ENCODE measurements around the gene MYBPC2.

- TF ChIP-seq, protein P1, sequence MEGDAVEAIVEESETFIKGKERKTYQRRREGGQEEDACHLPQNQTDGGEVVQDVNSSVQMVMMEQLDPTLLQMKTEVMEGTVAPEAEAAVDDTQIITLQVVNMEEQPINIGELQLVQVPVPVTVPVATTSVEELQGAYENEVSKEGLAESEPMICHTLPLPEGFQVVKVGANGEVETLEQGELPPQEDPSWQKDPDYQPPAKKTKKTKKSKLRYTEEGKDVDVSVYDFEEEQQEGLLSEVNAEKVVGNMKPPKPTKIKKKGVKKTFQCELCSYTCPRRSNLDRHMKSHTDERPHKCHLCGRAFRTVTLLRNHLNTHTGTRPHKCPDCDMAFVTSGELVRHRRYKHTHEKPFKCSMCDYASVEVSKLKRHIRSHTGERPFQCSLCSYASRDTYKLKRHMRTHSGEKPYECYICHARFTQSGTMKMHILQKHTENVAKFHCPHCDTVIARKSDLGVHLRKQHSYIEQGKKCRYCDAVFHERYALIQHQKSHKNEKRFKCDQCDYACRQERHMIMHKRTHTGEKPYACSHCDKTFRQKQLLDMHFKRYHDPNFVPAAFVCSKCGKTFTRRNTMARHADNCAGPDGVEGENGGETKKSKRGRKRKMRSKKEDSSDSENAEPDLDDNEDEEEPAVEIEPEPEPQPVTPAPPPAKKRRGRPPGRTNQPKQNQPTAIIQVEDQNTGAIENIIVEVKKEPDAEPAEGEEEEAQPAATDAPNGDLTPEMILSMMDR (IDR thresholded peaks at IDR 0.05) = no peak
- no peak for TF ChIP-seq POLR2A (IDR thresholded peaks at IDR 0.05)
- TF ChIP-seq POLR2AphosphoS5 (IDR thresholded peaks at IDR 0.05) = no peak
These were observed 34.0 kb downstream of the MYBPC2 start for GRCh38 chr19:50466706-50467039.

Data from gastroesophageal sphincter (tissue), 3 donors.